ENCODE measurements around the gene CHD5.
"Not testable (repeated sequence)": the region's sequence is repeated elsewhere in the genome, so short reads cannot be mapped to it uniquely, and the experiment has no call there.

CHD5 gene

DNA sequence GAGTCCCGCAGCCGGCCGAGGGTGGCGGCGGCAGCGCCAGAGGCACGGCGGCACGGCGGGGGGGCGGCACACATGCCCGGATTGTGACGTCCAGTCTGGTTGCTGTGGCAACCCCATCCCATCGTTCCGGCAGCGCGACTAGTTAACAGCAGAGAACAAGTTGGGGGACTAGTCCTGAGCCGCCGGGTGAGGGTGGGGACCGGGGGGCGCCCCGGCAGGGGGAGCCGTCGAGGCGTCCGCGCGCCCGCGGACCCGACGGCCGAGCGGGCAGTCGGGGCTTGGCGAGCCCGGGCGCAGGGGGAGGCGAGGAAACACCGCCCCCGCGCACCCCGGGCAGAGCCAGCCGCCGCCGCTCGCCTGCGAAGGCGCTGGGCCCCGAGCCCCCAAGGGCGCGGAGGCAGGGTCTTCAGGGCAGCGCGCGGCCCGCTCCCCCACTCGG lies at the start of gene CHD5:
Gene CHD5, minus strand, starts transcription at position 54 of the 439 bp plus-strand sequence. CDS start 298 bp downstream, outside the sequence.
- no peak for DNase-seq (ENCODE audit: low spot score)

DNA sequence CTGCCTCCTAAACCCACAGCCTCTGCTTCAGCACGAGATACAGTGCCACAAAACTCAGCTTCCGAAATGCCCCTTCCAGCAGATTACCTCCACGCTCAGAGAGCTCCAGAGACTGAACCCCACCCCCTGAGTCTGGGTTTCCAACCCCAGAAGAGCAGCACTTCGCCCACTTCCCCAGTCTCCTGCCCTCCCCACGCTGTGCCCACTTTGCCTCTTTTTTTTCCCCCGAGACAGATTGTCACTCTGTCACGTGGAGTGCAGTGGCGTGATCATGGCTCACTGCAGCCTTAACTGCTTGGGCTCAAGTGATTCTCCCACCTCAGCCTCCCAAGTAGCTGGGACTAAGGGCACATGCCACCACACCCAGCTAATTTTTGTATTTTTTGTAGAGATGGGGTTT lies 45.5 kb upstream of the CHD5 start:
- no peak for DNase-seq (ENCODE audit: low spot score)

DNA sequence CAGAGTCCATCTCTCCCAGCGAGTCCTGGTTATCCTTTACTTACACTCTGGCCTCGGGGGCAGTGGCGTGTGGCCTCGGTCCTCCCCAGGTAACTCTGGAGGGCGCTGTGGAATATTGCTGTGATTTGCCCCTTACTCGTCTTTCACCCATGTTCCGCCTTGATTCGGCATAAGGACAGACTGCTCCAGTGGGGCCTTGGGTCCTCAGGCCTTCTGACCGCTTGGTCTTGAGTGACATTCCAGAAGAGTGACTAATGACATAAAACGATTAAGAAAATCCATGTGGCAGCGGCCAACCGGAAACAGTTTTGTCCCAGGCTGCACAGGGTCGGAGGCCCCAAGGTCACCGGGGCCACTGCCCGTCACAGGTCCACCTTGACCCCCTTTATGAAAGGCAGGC lies 44.6 kb upstream of the CHD5 start:
- DNase-seq (ENCODE audit: low spot score) = no peak

DNA sequence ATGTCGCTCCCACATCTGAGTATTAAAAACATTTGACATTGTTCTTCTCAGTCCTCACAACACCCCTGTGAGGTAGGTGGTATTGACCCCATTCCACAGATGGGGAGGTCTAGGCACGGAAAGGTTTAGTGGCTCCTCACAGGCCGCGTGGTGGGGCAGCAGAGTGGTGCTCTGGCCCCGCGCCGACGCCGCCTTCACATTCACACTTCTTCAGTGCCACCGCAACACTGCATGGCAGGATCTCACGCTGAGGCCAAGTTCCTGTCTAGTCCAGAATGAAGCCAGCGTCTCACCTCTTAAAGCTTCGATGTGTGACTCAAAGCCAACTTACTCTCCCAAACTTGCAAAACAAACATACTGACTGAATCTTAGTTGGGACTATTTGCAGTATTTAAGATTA lies 43.5 kb upstream of the CHD5 start:
- DNase-seq (ENCODE audit: low spot score) = no peak

DNA sequence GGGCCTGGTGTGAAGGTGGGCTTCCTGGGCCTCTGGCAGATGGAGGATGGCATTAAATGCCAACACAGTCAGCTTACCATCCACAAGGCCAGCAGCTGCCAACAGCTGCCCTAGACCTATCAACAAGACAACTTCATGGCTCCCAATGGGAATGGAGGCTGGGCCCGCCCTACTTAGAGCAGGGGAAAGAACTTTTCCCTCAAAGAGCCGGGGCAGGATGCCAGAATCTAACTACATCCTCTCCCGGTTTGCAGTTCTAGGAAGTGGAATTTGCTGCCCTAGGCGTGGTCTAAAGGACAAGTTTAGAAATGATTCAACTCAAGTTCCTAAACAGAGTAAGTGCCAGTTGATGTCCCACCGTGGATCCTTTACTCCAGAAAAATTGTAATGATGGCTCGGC lies 42.5 kb upstream of the CHD5 start:
- peak; percentile 56 for DNase-seq (ENCODE audit: low spot score)

DNA sequence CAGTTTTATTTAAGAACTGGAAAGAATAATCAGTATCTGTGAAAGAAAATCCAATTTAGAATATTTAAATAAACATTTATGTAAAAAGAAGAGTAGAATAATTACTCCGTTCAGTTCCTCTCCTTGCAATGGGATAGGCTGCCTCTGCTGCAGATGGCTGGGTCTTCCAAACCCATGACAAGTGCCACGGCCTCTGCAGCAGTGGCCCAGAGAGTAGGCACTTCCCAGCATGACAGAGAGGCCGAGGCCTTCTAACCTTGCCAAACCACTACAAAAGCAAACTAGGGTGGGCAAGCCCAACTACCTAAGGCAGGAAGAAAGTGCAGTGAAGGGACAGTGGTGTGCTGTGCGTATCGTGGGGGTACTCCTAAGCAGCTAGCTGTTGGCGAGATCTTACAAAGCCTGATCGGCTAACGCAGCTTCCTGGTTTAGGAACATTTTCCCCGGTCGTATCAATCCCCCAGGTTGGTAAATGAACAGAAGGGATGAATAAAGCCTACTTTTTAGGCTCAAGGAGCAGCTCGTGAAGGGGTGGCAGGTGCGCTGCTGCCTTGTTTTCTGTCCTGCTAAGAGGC lies 41.2 kb upstream of the CHD5 start:
- no peak for DNase-seq (ENCODE audit: low spot score)

DNA sequence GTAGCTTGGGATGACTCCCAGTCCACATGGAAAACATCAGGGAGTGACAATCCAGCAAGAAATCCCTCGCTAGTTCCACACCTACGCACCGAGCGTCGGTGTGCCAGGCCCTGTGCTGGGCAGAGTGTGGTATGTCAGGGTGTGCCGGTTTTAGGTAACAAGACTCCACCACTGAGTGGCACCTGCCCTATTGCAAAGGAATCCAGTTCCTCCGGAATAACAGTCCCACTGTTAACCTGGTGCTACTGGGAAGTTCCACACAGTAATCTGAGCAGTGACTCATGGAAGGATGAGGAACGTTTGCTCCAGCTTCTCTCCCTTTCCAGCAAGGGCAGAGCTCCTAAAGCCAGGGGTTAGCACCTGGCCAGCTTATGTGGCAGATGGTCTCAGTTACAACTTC lies 40.1 kb upstream of the CHD5 start:
- no peak for DNase-seq (ENCODE audit: low spot score)

DNA sequence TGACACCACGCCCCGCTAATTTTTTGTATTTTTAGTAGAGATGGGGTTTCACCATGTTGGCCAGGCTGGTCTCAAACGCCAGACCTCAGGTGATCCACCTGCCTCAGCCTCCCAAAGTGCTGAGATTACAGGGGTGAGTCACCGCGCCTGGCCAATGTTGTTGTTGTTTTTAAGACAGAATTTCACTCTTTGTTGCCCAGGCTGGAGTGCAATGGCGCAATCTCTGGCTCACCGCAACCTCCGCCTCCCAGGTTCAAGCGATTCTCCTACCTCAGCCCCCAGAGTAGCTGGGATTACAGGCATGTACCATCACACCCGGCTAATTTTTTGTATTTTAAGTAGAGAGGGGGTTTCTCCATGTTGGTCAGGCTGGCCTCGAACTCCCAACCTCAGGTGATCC lies 39.5 kb upstream of the CHD5 start:
- DNase-seq (ENCODE audit: low spot score) = not testable (repeated sequence)

DNA sequence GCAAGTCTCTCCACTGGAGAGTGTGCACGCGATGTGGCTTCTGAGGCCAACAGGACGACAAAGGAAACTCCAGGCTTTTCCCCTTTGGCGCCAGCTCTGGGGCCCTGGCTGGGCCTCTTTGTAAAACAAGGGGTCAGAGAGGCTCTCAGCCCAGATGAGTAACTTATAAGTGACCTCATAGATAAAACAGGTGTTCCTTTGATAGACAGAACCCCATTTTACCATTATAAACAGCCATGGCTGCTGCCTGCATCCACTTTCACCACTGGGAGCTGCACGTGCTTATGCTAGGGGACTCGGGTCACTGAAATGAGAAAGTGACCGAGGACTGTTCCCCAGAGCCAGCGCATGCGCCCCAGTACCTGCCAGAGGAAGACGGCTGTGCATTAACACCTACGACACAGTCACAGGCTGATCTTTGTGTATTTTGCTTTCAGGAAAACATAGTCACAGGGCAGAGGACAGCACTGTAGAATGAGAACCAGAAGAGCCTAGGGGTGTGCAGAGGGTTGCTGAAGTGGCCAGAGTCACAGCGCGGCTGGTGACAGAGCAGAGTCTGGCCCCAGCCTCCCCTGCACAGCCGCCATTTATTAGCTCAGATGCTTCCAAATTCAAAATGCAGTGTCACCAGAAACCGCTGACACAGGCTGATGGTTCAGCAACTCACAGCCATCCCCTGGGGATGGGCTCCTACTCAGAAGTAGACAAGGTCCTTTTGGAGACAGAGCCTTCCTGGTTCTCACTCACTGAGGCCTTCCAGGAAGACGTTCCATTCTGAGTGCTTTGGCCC lies 38.4 kb upstream of the CHD5 start:
- DNase-seq (ENCODE audit: low spot score) = no peak

DNA sequence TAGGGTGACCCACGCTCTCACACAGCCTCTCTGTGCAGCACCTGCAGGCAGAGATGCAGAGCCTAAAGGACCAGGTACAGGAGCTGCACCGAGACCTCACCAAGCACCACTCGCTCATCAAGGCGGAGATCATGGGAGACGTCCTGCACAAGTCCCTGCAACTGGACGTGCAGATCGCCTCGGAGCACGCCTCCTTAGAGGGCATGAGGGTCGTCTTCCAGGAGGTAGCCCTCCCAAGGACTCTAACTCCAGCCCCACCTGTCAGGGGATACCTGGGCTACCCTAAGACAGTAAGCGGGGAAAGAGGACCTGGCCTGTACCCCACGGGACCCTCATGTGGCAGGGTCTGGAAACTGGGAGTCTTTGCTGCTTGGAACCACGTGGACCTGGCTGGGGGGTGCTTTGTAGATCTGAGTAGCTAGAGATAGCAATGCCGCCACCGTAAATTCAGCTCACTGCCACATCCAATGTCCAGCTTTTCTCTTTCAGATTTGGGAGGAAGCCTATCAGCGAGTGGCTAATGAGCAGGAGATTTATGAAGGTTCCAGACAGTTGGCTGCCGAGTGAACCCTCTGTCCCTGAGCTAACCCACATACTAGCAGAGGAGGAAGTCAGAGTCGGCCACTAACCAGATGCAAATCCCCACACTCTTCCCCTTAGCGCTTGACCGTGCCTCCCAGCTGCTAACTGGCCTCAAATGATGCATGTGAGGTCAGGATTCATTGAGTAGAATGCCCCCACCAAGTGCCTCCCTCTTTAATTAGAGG lies 32.3 kb upstream of the CHD5 start:
- DNase-seq (ENCODE audit: low spot score) = no peak

DNA sequence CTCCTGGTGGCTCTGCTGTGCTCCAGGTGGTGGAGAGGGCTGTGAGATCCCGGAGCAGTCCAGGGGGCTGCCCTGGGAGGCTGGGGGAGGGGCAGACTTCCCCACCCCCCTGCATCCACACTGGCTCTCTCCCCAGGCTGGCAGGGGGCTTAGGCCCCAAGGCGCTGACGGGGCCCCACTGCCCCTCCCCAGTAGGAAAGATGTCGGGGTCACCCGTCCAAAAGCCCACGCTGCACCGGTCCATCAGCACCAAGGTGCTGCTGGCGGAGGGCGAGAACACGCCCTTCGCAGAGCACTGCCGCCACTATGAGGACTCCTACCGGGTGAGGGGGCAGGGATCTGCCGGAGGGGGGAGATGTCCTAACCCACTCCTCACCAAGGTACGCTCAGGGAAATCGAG lies 31.6 kb upstream of the CHD5 start:
- DNase-seq (ENCODE audit: low spot score) = no peak

DNA sequence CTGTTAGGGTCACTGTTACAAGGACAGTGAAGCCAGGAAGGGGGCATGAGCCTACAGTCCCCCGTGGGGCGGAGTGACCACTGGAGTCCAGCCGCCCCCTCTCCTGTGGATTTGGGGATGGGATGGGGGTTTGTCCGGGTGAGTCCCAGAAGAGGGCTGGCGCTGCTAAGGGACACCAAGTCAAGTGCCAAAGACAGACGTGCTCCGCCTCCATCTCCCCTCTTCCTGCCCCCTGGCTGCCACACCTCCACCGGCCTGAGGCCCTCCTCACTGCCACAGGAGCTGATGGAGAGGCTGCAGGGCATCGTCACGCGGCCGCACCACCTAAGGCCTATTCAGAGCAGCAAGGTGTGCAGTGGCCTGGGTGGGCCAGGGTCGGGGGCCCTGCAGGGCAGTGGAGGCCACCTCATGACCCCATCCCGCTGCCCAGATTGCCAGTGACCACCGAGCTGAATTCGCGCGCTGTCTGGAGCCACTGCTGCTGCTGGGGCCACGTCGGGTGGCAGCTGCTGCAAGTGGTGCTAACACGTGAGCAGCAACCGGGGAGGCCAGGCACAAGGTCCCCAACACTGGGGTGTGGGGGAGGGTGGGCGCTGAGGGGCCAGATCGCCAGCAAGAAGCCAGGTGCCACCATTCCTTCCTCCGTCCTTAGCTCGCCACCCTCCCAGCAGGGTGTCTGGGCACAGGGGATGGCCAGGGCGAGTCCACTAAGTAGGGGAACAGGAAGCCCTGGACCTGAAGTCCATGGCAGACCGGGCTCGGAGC lies 30.7 kb upstream of the CHD5 start:
- no peak for DNase-seq (ENCODE audit: low spot score)

DNA sequence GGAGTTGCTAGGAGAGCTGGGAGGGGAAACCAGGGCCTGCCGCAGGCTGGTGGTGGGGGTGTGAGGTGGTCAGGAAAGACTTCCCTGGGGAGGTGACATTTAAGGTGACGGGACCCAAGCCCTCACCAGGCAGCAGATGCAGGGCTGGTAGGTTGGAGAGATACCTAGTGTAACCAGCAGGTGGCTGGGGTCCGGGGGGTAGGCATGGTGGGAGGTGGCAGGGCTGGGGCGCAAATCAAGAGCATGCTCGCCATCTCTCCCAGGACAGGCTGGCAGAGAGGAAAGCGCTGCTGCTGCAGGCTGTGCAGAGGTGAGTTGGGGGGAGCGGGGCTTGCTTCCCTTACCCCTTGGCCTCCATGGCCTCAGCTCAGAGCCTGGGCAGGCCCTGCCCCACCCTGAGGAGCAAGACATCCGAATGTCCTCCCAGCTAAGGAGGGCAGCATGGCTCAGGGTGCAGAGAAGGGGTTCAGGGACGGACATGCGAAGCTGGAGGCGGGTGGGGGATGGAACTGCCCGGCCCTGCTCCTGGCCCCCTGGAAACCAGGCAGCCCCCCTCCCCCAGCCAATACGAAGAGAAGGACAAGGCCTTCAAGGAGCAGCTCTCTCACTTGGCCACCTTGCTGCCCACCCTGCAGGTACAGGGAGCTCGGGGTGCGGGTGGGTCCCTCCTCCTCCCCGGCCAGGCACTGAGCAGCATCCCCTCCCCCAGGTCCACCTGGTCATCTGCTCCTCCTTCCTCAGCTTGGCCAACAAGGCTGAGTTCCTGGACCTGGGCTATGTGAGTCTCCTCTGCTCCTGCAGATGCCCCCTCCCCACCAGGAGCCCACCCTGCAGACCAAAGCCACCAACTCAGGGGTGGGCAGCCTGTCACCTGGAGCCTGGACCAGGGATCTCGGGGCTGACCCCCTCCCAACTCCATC lies 29.8 kb upstream of the CHD5 start:
- no peak for DNase-seq (ENCODE audit: low spot score)

DNA sequence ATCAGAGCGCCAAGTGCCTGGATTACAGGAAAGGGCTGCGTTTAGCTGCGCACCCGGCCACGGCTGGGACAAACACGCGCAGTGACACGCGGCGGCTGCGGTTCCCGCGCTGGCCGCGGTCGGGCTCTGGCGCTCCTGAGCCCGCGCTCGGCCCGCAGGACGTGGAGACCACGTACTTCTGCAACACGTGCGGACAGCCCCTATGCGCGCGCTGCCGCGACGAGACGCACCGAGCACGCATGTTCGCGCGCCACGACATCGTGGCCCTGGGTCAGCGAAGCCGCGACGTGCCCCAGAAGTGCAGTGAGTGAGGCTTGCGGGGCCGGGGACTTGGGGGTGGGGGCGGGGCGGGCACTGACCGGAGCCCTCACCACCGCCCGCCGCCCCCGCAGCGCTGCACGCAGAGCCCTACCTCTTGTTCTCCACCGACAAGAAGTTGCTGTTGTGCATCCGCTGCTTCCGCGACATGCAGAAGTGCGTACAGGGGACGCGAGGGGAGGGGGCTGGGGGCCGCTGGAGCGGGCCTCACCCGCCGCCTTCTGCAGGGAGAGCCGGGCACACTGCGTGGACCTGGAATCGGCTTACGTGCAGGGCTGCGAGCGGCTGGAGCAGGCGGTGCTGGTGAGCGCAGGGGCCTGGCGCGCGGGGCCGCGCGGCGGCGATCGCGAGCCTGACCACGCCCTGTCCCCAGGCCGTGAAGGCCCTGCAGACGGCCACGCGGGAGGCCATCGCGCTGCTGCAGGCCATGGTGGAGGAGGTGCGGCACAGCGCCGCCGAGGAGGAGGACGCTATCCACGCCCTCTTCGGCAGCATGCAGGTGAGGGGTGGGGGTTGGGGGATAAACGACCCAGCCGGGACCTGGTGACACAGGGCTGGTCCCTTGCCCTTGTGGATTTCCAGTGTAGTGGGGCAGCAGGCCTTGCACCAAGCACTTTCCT lies 28.9 kb upstream of the CHD5 start:
- peak; percentile 82 for DNase-seq (ENCODE audit: low spot score)

DNA sequence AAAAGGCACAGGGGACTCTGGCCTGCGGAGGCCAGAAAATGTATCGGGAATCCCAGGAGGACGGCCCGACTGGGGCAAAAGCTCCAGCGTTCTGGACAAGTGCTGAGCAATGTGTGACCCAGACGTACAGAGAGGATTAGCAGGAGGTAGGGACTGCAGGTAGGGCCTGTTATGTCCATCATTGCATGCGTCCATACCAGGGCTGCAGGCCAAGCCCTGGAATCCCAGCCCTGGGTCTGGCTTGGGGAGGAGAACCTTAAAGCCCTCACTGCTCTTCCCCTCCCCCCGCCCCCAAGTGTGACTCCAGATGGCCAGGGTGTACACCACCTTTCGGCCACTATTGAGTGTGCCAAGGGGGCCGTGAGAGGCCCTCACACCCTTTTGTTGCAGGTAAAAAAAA lies 27.8 kb upstream of the CHD5 start:
- no peak for DNase-seq (ENCODE audit: low spot score)

DNA sequence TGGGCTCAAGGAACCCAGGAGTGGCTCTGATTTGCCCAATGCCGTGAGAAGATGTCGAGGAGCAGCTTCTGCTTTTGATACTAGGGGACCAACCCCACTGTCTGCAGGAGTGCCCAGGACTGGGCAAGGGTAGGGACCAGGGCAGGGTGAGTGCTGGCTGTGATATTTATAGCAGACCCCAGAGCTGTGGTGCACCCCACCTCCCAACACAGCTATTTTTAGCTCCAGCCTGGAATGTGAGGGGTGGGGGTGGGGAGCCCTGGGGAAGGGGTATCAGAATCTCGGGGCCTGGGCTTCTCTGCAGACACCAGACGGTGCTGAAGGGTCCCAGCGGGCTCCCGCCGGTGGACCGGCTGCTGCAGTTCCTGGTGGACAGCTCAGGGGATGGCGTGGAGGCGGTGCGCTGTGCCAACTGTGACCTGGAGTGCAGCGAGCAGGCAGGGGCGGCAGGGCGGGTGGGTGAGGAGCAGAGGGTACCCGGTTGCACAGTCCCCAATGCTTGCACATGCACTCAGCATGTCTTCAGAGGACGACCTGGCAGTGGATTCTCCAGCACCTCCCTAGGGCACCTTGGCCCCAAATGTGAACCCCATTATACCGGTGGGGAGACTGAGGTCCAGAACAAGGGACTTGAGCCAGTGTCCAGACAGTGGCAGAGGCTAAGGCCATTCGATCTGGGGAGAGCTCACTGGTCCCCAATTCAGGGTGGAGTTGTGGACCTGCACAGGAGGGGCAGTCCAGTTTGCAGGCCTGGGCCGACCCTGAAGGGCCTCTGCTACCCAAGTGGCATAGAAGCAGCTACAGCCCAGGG lies 27.2 kb upstream of the CHD5 start:
- DNase-seq (ENCODE audit: low spot score) = no peak

DNA sequence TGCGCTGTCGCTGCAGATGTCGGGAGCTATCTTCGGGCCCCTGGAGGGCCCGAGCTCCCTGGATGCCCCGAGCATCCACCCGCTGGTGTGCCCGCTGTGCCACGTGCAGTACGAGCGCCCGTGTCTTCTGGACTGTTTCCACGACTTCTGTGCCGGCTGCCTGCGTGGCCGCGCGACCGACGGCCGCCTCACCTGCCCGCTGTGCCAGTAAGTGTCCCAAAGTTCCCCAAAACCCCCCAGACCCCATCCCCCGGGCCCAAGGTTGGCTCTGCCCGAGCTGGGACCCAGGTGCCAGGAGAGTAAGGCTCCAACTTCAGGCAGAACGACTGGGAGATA lies 26.4 kb upstream of the CHD5 start:
- DNase-seq (ENCODE audit: low spot score) = no peak

DNA sequence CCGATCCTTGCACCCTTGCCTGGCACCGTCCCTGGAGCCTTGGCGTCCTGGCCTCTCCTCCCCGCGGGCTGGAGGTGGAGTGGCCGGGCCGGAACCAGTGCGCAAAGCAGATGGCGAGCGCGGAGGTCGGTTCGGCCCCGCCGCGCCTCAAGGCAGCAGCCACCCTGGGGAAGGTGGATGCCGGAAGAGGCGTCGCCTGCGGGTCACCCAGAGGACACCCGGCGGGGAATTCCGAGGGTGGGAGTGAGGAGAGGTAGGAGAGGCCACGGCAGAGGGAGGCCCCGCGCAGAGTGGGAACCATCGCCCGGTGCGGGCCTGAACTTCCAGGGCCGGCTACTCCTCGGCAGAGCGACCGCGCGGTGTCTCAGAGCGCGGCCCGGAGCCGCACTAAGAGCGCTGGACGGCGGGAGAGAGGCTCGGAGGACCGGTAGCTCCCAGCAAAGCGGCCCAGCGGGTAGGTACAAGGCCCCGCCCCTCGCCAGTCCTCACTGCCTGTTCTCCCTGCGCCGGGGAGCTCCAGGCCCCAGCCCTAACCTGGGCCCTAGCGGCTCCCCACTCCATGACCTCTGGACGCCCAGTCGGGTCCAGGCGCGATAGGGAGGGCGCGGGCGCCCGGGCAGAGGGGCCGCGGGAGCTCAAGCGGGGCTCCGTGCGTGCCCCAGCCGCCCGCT lies 25.9 kb upstream of the CHD5 start, which contains the start of gene RNF207:
Gene RNF207, plus strand, starts transcription at position 271 of the 671 bp plus-strand sequence. CDS start 417 bp downstream, outside the sequence.
- peak; percentile 85 for DNase-seq (ENCODE audit: low spot score)

DNA sequence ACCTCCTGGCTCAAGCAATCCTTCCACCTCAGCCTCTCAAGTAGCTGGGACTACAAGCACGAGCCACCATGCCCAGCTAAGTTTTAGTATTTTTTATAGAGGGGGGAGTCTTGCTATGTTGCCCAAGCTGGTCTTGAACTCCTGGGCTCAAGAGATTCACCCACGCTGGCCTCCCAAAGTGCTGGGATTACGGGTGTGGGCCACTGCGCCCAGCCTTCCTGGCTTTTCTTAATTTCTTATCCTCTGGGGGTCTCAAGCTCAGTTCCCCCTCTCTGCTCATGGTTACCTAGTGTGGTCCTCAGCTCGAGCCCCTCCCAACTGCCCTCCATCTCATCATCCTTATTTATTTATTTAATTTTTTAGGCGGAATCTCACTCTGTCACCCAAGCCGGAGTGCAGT lies 22.1 kb upstream of the CHD5 start:
- no peak for DNase-seq (ENCODE audit: low spot score)
